ENCODE data around the gene EXOC2.

- TF ChIP-seq, protein P1, sequence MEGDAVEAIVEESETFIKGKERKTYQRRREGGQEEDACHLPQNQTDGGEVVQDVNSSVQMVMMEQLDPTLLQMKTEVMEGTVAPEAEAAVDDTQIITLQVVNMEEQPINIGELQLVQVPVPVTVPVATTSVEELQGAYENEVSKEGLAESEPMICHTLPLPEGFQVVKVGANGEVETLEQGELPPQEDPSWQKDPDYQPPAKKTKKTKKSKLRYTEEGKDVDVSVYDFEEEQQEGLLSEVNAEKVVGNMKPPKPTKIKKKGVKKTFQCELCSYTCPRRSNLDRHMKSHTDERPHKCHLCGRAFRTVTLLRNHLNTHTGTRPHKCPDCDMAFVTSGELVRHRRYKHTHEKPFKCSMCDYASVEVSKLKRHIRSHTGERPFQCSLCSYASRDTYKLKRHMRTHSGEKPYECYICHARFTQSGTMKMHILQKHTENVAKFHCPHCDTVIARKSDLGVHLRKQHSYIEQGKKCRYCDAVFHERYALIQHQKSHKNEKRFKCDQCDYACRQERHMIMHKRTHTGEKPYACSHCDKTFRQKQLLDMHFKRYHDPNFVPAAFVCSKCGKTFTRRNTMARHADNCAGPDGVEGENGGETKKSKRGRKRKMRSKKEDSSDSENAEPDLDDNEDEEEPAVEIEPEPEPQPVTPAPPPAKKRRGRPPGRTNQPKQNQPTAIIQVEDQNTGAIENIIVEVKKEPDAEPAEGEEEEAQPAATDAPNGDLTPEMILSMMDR (IDR thresholded peaks at IDR 0.05): no peak
- no peak for TF ChIP-seq POLR2A (IDR thresholded peaks at IDR 0.05)
Measured at GRCh38 chr6:699319-699718, 6.4 kb upstream of the EXOC2 start.

Measured in lower leg skin (tissue), 3 donors.